Caki2 (cell line): Measurements from ENCODE around the gene STXBP5. TPM values are rescaled to one million over a fixed set of nuclear protein-coding genes. Genes with fewer than 3 reads are reported as not detected.
"Not testable (repeated sequence)": the region's sequence is repeated elsewhere in the genome, so short reads cannot be mapped to it uniquely, and the experiment has no call there.

ENCODE experiments used
- DNase-seq: peaks from one replicate; pipeline ENCODE4 v3.0.0-alpha.2; 2015; ENCODE audit warnings: low read depth
- in situ Hi-C: cut with HindIII; loops from 2 replicates; pipeline ENCODE4 v1.10.0; 2016; ENCODE audit warnings: low sequenced_read_pairs, low pct_unique_long_range_greater_than_20kb, mixed read lengths
- total RNA-seq: library from RNA; depleted of rRNA; stranded (reverse); fragments of >200 nt; shearing (Covaris generic); gene quantifications from 2 replicates; pipeline ENCODE4 v1.2.3, GENCODE V29; 2014; ENCODE audit warnings: low replicate concordance

Gene STXBP5
- total RNA-seq, 1 experiment from 2014 or later: 8.3 TPM

DNA sequence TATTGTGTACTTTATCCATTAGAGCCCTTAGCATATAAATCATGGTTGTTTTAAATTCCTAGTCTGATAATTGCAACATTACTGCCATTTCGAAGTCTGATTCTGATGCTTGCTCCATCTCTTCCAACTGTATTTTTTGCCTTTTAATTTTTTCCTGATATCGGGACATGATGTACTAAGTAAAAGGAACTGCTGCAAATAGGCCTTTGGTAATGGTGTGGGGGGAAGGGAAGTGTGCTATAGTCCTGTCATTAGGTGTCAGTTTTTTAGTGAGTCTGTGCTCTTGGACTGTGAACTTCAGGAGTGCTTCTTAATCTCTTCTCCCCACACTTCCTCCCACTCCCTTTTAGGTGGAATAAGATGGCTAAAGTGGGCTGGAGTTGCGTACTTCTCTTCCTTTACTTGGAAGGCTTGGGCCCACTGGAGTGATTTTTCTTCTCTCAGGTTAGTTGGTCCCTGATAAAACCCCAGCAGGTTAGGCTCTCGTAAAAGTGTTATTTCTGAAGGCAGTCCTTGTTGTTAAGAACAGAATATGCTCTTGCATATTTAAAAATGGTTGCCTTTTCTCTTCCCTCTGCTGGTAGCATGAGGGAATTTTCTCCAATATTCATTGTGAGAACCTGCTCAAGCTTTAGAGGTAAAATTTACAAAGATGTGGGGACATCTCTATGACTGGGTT lies 18.1 kb downstream of the STXBP5 start:
- in situ Hi-C loops: no loop called here
- no peak for DNase-seq

- no peak for DNase-seq
- in situ Hi-C loops: no loop called here
Observed at GRCh38 chr6:147223736-147224135, 19.5 kb downstream of the STXBP5 start.

DNA sequence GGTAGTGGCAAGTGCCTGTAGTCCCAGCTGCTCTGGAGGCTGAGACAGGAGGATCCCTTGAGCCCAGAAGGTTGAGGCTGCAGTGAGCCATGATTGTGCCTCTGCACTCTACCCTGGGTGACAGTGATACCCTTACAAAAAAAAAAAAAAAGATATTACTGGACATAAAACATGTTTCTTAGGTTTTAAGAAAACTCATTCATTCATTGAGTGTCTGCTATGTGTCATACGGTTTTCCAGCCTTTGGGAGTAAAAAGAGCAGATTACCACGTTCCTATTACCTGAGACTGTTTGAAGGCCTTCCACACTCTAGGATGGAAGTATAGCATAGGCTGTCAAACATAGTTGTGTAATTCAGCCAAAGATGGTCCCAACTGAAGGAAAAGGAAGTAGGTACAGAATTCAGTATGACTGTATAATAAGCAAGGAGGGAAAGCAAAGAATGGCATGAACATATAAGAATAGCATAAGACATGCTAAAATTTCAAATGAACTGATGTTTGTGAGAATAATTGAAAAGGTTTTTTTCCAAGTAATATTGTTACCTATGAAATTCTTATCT lies 22.0 kb downstream of the STXBP5 start:
- in situ Hi-C loops: no loop called here
- no peak for DNase-seq

GRCh38 chr6:147226877-147227276 lies 22.7 kb downstream of the STXBP5 start:
- in situ Hi-C loops: no loop called here
- no peak for DNase-seq

DNA sequence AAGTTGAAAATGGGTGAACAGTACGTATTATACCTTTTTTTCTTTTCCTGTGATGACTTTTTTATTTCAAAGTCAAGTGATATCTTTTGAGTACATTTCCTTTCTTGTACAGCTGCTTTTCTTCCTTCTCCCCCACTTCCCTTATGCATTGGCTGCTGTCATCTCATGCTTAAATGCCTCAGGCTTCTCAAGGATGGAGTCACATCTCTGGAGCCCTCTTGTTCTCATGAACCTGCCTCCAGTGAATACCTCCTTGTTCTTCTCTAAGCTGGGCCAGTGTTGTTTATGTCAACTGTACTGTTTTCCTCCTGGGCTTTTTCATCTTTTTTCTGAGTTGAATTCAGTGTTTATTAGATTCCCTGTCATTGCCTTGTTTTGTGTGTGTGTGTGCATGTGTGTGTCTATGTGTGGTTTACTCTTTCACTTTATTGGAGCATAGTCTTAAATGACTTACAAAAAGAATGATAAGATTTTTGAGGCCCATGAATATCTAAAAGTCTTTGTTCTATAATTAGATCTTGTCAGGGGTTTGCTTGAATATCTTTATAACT lies 23.6 kb downstream of the STXBP5 start:
- DNase-seq: no peak
- in situ Hi-C loops: no loop called here

- DNase-seq: no peak
- in situ Hi-C loops: no loop called here
Observed at GRCh38 chr6:147231589-147231988, 27.4 kb downstream of the STXBP5 start.

DNA sequence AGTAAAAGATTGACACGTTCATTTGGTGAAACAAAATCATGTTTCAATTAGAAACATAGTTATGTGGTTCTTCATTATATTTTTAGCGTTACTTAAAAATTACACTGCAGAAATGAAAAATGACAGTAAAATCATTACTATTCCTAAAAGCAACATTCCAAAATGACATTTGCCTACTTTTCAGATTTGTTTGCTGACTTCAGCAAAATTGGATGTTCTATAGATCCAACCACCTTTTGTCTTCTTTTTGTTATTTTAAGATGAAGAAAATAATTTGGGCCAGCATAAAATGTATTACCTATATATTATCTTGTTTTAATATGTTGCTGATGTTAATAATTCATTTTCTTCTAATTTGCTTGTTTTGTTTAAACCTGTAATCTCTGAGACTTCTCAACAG lies 30.5 kb downstream of the STXBP5 start:
- in situ Hi-C loops: no loop called here
- no peak for DNase-seq

GRCh38 chr6:147238164-147238563 lies 33.9 kb downstream of the STXBP5 start:
- DNase-seq: no peak
- in situ Hi-C loops: no loop called here

- no peak for DNase-seq
- in situ Hi-C loops: no loop called here
Observed at GRCh38 chr6:147238906-147239305, 34.7 kb downstream of the STXBP5 start.

- DNase-seq: no peak
- in situ Hi-C loops: no loop called here
Observed at GRCh38 chr6:147244832-147245231, 40.6 kb downstream of the STXBP5 start.

DNA sequence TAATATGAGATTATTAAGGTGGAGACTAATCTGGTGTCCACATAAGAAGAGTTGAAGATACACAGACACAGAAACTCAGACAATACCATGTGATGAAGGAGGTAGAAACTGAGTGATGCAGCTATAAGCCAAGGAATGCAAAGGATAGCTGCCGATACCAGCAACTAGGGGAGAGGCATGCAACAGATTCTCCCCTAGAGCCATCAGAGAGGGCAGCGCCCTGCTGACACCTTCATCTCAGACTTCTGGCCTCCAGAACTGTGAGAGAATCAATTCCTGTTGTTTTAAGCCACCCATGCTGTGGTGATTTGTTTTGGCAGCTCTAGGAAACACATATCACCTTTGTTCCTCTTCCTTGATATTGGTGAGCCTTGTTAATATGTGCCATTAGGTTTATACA lies 41.5 kb downstream of the STXBP5 start:
- no peak for DNase-seq
- in situ Hi-C loops: no loop called here

DNA sequence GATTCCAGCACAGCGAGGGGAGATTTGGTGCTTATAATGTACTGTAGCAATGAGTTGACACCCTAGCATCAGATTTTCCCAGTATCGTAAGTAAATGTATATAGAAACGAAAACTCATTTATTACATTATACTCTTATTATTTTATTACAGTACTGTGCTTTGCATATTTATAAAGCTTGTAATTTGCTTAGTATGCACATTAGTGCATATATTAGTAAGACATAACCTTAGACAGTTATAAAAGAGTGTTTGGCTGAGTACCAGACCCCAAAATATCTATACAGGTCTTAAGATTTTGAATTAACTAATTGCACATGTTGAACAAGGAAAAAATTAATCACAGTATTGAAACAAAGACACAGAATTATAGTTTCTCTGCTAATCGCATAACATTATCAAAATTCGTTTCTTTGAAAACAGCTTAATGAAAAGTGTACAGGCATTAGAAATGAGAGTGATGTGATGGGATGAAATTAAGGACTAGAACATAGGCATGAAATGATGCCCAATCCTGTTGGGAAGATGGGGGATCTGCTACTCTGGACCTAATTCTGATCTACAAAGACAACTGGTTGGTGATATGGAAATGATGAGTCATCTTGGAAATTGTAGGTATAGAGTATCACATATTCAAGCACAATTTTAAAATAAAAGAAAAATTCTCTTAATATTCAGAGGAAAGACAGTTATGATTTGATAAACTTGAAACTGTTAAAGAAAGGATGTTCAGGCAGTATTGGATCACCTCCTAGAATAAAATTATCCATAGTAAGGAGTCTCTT lies 42.8 kb downstream of the STXBP5 start:
- in situ Hi-C loops: no loop called here
- DNase-seq: no peak

DNA sequence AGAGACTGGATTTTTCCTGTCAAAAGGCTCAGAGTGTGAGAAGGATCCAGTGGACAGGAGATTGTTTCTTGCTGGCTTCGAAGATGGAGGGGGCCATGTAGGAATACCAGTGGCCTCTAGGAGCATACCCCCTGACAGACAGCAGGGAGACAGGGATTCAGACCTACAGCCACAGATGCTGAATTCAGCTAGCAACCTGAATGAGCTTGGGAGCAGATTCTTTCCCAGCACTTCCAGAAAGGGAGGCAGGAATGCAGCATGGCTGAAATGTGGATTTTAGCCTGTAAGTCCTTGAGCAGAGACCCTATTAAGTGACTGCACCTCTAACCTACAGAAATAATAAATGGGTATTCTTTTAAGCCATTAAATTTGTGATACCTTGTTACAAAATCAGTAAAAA lies 44.6 kb downstream of the STXBP5 start:
- in situ Hi-C loops: no loop called here
- DNase-seq: no peak

GRCh38 chr6:147251072-147251471 lies 46.9 kb downstream of the STXBP5 start:
- no peak for DNase-seq
- in situ Hi-C loops: no loop called here

- DNase-seq, in situ Hi-C loops: not testable (repeated sequence)
Observed at GRCh38 chr6:147254929-147255473, 50.8 kb downstream of the STXBP5 start.

GRCh38 chr6:147255948-147256674 lies 51.9 kb downstream of the STXBP5 start:
- in situ Hi-C loops: no loop called here
- DNase-seq: no peak

DNA sequence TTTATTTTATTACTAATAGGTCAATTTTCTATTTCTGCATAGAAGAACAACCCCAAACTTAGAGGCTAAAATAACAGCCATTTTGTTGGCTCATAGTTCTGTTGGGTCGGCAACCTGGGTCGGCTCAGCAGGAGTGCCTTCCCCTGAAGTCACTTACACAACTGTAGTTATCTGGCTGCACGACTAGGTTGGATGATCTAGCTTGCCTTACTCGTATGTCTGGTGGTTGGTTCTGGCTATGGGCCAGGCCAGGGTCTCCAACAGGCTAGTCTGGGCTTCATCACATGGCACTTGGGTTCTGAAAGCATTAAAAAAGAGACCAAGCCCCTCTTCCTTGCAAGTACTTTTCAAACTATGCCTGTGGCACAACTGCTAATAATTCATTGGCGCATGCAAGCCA lies 53.5 kb downstream of the STXBP5 start:
- in situ Hi-C loops: no loop called here
- DNase-seq: no peak

DNA sequence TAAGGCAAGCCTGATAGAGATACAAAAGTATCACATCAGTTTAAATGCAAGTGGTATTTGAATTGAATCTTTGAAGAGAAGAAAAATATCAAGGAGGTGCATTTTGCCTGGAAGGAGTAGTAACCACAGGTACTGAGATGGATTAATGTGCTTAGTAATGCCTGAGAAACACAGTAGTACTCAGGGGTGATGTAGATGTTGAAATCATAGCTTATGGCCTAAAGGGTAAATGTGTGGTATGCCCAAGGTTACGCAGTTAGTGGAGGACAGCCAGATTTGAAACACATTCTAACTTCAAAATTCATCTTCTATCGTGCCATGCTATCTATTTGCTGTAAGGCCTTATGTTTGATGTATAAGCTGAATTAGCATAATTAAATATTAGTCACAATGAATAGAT lies 55.9 kb downstream of the STXBP5 start:
- in situ Hi-C loops: no loop called here
- DNase-seq: no peak
